ENCODE results near the gene TTC28.

Gene TTC28

GRCh38 chr22:28438183-28438768 is 241.4 kb downstream of the TTC28 start:
- peak; percentile 18 for FAIRE-seq

GRCh38 chr22:28435982-28436381 is 243.7 kb downstream of the TTC28 start:
- FAIRE-seq = no peak

- FAIRE-seq = no peak
Measured at GRCh38 chr22:28435140-28435768, 244.4 kb downstream of the TTC28 start.

- FAIRE-seq = no peak
Measured at GRCh38 chr22:28430466-28431025, 249.1 kb downstream of the TTC28 start.

- FAIRE-seq = no peak
Measured at GRCh38 chr22:28429711-28430110, 249.9 kb downstream of the TTC28 start.

- FAIRE-seq = no peak
Measured at GRCh38 chr22:28428271-28428670, 251.4 kb downstream of the TTC28 start.

GRCh38 chr22:28426346-28427132 is 253.1 kb downstream of the TTC28 start:
- FAIRE-seq = no peak

GRCh38 chr22:28425211-28425610 is 254.4 kb downstream of the TTC28 start:
- FAIRE-seq = no peak

GRCh38 chr22:28424427-28425080 is 255.1 kb downstream of the TTC28 start:
- no peak for FAIRE-seq

GRCh38 chr22:28419919-28420318 is 259.7 kb downstream of the TTC28 start:
- FAIRE-seq = no peak

GRCh38 chr22:28418008-28418407 is 261.6 kb downstream of the TTC28 start:
- FAIRE-seq = no peak

GRCh38 chr22:28417431-28417830 is 262.2 kb downstream of the TTC28 start:
- FAIRE-seq = no peak

- FAIRE-seq = no peak
Measured at GRCh38 chr22:28414913-28415312, 264.7 kb downstream of the TTC28 start.

GRCh38 chr22:28413612-28414399 is 265.8 kb downstream of the TTC28 start:
- peak; percentile 82 for FAIRE-seq

- no peak for FAIRE-seq
Measured at GRCh38 chr22:28412109-28412508, 267.5 kb downstream of the TTC28 start.

GRCh38 chr22:28411125-28411524 is 268.5 kb downstream of the TTC28 start:
- no peak for FAIRE-seq

GRCh38 chr22:28410050-28410816 is 269.4 kb downstream of the TTC28 start:
- FAIRE-seq = peak; percentile 8

GRCh38 chr22:28408709-28409108 is 270.9 kb downstream of the TTC28 start:
- FAIRE-seq = peak; percentile 23

GRCh38 chr22:28407645-28408044 is 272.0 kb downstream of the TTC28 start:
- no peak for FAIRE-seq

GRCh38 chr22:28406246-28406645 is 273.4 kb downstream of the TTC28 start:
- FAIRE-seq = no peak

- FAIRE-seq = no peak
Measured at GRCh38 chr22:28405588-28405987, 274.1 kb downstream of the TTC28 start.
